ENCODE measurements around the gene CDH23.
A peak's percentile ranks its signal among the peaks of the same experiment; 100 is the strongest.

Gene CDH23

DNA sequence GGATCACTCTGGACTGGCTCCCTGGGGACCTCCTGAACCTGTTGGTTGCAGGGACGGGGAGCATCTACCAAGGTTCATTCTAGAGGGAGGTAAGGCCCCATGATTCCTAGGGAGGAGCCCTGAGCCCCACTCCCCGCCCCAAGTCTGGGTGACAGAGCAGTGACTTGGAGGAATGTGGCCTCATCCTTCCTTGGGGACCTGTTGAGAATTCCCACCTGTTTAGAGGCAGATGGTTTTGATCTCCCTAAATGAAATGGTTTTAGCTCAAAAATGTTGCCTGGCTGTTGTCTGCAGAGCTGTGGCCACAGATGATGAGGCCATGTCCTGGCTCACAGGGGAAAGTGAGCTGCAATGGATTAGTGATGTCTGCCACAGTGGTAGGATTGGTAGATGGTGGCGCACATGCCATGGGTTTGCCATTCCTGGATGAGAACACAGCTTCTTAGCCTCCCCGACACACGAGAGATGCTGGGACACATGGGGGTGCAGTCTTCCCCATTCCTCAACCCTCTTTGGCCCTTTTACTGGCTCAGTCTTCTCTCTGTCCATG lies 310.6 kb downstream of the CDH23 start:
- Mint-ChIP-seq H3K27me3 (peaks cover 1% of the 10 kb centered on the region), H3K9me3 (no peaks in the 10 kb centered on the region), H3K4me1 (peaks cover 18% of the 10 kb centered on the region), H3K27ac (peak overlapping the region; percentile 45), H3K4me3 (no peak overlapping the region), H3K36me3 (no peaks in the 10 kb centered on the region)
- no peak for DNase-seq (ENCODE audit: low spot score in 2 of 2)
- no peak for ATAC-seq (ENCODE audit: low read depth)

DNA sequence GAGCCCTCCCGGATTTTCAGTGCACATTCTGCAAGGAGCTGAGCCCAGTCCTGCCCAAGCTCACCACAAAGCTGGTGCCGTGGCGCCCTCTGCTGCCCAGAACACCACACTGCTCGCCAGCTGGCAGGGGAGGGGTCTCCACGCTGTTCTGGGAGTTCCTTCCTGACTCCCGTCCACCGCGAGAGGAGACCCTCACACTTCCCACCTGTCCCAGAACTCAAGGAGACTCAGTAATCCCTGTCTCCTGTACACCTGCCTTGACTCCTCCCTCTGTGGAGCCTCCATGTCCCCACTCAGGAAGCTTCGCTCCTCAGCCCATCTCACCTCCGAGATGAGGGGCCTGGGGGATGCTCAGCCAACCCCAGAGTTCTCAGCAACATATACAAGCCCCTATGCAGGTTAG lies 311.6 kb downstream of the CDH23 start:
- Mint-ChIP-seq H3K9me3 (no peaks in the 10 kb centered on the region), H3K27ac (no peak overlapping the region), H3K36me3 (no peaks in the 10 kb centered on the region), H3K4me1 (peaks cover 26% of the 10 kb centered on the region), H3K4me3 (no peak overlapping the region), H3K27me3 (no peaks in the 10 kb centered on the region)
- ATAC-seq (ENCODE audit: low read depth) = peak; percentile 78
- peak; percentile 54 to 76 for DNase-seq (ENCODE audit: low spot score in 2 of 2)

DNA sequence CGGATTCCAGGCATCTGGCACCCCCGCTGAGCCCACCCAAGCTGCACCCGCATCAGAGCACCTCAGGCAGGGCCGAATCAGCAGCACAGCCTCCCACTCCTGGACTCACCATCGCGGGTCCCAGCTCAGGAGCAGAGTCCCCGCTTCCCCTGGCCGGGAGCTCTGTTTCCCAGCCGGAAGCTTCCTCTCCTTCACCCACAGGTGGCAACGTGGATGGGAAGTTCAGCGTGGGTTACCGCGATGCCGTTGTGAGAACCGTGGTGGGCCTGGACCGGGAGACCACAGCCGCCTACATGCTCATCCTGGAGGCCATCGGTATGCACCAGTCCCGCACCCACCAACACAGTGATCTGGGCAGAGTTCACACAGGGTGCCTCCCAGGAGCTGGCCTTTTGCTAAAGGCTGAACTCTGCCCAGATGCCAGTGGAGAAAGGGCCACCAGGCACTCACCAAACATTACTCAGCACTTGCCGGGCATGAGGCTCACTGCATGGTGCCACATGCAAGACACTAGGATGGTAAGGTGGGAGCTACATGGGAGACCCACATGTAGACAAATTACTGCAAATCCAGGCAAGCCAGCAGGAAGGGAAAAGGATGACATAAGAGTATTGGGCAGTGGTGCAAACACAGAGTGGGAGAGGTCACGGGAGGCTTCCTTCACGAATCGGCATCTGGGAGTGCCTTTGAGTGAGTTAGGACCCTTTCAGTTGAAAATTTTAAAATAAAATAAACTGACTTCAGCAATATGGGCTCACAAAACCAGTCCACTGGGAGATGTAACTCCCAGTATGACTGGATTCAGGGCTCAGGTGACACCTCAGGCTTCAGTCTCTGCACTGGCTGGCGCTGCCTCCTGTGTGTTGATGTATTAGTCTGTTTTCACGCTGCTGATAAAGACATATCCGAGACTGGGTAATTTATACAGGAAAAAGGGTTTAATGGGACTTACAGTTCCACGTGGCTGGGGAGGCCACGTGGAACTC lies 312.5 kb downstream of the CDH23 start:
- no peak for ATAC-seq (ENCODE audit: low read depth)
- H3K27me3 Mint-ChIP-seq = no peaks in the 10 kb centered on the region
- H3K4me3 Mint-ChIP-seq = no peak overlapping the region
- H3K27ac Mint-ChIP-seq = peak overlapping the region; percentile 68
- peaks cover 35% of the 10 kb centered on the region for H3K4me1 Mint-ChIP-seq
- DNase-seq (ENCODE audit: low spot score in 2 of 2) = no peak
- no peaks in the 10 kb centered on the region for H3K36me3 Mint-ChIP-seq
- H3K9me3 Mint-ChIP-seq = no peaks in the 10 kb centered on the region

DNA sequence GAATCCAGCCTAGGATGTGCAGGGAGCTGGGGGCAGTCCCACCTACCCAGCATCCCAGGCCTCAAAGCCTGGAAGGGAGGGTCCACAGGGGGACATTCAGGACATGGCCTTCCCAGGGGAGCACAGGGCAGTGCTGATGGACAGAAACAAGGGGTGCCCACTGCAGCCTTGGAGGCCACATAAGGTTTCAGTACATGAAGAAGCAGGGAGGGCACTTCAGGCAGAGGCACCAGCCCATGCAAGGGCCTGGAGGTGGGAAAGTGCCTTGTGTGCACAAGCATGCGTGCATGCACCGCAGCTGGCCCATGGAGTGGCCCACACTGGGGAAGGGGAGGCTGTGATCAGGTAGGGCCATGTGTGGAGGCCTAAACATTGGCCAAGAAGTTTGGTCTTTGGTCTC lies 313.8 kb downstream of the CDH23 start:
- Mint-ChIP-seq H3K36me3 (no peaks in the 10 kb centered on the region), H3K9me3 (no peaks in the 10 kb centered on the region), H3K4me3 (no peak overlapping the region)

DNA sequence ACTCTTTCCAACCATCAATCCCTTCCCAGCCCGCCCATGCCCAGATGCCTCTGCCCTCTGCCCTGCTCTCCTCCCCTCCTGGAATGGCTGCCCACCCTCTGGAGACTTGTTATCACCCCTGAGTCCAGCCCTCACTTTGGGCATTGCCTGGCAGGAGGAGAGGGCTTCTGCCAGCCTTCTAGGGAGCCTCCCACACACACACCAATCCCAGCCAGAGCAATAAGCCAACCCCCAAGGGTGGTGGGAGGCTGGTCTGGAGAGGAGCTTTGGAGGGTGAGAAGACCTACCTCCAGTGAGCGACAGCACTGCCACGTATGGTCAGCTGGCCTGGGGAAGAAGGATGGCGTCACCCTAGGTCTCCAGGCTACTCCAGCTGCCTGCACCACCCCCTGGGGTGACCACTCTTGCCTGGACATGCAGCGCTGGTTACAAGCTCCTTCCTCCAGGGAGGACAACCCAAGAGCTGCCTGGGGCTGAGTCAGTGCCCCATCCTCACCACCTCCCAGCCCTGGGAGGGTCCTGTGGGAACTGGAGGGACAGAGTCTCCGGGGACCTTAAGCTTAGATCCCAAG lies 314.4 kb downstream of the CDH23 start:
- ATAC-seq (ENCODE audit: low read depth) (no peak), DNase-seq (ENCODE audit: low spot score in 2 of 2) (no peak)
- Mint-ChIP-seq H3K27me3 (no peaks in the 10 kb centered on the region), H3K4me1 (peaks cover 45% of the 10 kb centered on the region), H3K9me3 (no peaks in the 10 kb centered on the region), H3K4me3 (no peak overlapping the region), H3K27ac (no peak overlapping the region), H3K36me3 (no peaks in the 10 kb centered on the region)

More for the DNA sequence above, 313.8 kb downstream of the CDH23 start:
- peaks cover 42% of the 10 kb centered on the region for H3K4me1 Mint-ChIP-seq
- ATAC-seq (ENCODE audit: low read depth) (no peak), DNase-seq (ENCODE audit: low spot score in 2 of 2) (no peak)
- H3K27ac Mint-ChIP-seq = no peak overlapping the region
- no peaks in the 10 kb centered on the region for H3K27me3 Mint-ChIP-seq

DNA sequence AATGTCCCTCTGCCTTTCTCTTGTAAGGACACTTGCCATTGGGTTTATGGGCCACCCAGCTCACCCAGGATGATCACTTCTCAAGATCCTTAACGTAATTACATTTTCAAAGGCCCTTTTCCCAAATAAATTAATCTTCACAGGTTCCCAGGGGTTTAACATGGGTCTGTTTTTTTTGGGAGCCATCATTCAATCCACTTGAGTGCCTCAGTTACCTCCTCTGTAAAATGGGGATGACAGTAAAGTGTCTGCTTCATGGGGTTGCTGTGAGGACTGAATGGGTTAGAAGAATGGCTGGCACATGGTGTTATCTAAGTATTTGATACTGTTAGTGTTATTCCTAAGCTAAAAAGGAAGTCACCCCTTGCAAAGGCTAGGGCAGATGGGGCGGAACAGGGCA lies 315.4 kb downstream of the CDH23 start:
- H3K4me3 Mint-ChIP-seq = no peak overlapping the region
- H3K36me3 Mint-ChIP-seq = no peaks in the 10 kb centered on the region
- DNase-seq (ENCODE audit: low spot score in 2 of 2) (no peak), ATAC-seq (ENCODE audit: low read depth) (no peak)
- no peaks in the 10 kb centered on the region for H3K9me3 Mint-ChIP-seq
- H3K27ac Mint-ChIP-seq = no peak overlapping the region
- peaks cover 45% of the 10 kb centered on the region for H3K4me1 Mint-ChIP-seq
- no peaks in the 10 kb centered on the region for H3K27me3 Mint-ChIP-seq

DNA sequence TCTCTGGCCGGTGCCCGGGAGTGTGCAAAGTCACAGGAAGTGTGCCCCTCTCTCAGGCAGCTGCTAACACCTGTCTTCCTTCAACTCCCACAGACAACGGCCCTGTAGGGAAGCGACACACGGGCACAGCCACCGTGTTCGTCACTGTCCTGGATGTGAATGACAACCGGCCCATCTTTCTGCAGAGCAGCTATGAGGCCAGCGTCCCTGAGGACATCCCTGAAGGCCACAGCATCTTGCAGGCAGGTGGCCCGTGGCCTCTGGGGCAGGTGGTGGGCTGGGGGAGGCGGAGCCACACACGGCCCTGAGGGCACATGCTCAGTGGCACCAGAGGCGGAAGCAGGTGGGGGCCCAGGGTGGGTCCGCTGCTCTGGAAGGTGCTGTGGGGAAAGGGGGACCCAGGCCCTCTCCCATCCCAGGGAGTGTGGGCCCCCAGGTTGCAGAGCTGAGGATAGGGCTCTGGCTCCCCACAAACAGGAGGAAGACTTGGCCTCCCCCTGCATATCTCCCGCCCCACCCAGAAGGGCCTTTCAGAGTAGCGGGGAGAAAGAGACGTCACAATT lies 315.9 kb downstream of the CDH23 start:
- ATAC-seq (ENCODE audit: low read depth) (no peak), DNase-seq (ENCODE audit: low spot score in 2 of 2) (no peak)
- Mint-ChIP-seq H3K27me3 (no peaks in the 10 kb centered on the region), H3K27ac (no peak overlapping the region), H3K4me1 (peaks cover 43% of the 10 kb centered on the region), H3K4me3 (no peak overlapping the region), H3K36me3 (no peaks in the 10 kb centered on the region), H3K9me3 (no peaks in the 10 kb centered on the region)

DNA sequence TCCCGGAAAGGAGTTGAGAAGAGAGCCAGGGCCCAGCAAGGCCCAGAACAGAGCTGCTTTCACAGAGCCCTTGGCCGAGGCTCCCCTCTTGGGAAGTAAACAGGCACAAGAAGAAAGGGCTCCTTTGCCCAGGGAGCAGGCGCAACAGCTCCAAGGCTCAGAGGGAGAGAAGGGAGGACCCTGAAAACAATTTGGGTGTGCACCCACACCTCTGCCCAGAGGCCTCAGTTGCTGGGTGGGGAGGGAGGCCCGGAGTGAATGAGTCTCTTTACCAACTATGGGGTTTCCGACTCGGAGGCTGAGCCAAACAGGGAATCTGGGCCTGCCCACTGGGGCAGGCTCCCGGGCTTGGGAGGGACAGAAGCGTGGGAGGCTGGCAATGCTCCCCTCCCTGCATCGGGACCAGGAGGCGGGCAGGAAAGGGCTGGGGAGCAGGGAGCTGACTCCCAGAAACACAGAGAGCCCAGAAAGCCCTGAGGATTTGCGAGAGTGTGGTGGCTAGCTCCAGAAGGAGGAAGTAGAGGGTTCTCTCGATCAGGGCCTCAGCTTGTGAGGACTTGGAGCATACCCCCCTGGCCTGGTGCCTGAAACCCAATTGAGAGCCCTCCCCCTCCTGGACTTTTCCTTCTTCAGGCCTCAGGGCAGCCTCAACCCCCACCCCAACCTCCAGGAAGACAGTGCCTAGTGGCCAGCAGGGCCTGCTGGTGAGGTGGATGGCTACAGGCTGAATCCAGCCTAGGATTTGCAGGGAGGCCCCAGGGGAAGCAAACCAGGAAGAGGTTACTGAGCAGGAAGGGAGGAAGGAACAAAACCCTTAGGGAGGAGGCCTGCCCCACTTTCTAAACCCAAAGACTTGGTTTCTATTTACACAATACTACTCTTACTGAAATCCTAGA lies 316.7 kb downstream of the CDH23 start:
- no peak for DNase-seq (ENCODE audit: low spot score in 2 of 2)
- Mint-ChIP-seq H3K27ac (peak overlapping the region; percentile 75), H3K4me1 (peaks cover 39% of the 10 kb centered on the region), H3K27me3 (no peaks in the 10 kb centered on the region), H3K36me3 (no peaks in the 10 kb centered on the region), H3K9me3 (no peaks in the 10 kb centered on the region), H3K4me3 (peak overlapping the region; percentile 55)
- ATAC-seq (ENCODE audit: low read depth) = no peak

DNA sequence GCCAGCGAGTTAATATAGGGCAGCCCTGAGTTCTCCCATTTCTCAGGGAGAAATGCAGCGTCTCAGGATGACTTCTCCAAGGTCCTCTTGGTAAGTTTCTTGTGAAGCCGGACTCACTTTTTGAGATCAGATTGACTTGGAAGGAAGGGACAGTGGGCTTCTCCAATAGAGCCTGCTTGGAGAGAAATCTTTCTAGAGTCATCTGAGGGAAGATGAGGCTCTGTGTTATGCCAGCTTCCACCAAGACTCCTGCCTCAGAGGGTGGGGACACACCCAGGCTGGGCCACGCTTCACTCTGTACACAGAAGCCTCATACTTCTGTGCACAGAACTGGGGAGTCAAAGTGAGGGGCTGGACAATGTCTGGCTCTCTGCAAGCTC lies 317.3 kb downstream of the CDH23 start:
- H3K27me3 Mint-ChIP-seq = no peaks in the 10 kb centered on the region
- H3K27ac Mint-ChIP-seq = peak overlapping the region; percentile 75
- H3K4me3 Mint-ChIP-seq = peak overlapping the region; percentile 37
- peaks cover 37% of the 10 kb centered on the region for H3K4me1 Mint-ChIP-seq
- DNase-seq (ENCODE audit: low spot score in 2 of 2) (no peak), ATAC-seq (ENCODE audit: low read depth) (no peak)
- H3K36me3 Mint-ChIP-seq = no peaks in the 10 kb centered on the region
- no peaks in the 10 kb centered on the region for H3K9me3 Mint-ChIP-seq

DNA sequence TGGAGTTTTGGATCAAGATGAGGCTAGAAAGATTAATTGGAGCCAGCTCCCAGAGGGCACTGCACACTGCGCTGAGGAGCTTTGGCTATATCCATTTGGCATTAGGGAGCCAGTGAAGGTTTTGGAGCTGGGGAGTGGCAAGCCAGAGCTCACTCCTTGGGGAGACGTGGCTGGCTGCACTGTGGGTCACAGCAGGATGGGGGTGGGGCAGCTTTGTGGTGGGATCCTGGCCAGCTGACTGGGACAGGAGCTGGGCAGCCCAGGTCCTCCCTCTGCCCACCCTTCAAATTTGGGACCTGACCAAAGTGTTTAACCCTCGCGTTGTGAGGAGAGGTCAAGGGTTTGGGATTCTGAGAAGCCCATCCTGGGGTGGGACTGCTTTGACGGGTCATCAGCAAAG lies 317.9 kb downstream of the CDH23 start:
- ATAC-seq (ENCODE audit: low read depth) = no peak
- no peaks in the 10 kb centered on the region for H3K9me3 Mint-ChIP-seq
- peak overlapping the region; percentile 29 for H3K4me3 Mint-ChIP-seq
- H3K27me3 Mint-ChIP-seq = no peaks in the 10 kb centered on the region
- no peak for DNase-seq (ENCODE audit: low spot score in 2 of 2)
- peak overlapping the region; percentile 75 for H3K27ac Mint-ChIP-seq
- H3K4me1 Mint-ChIP-seq = peaks cover 34% of the 10 kb centered on the region
- H3K36me3 Mint-ChIP-seq = no peaks in the 10 kb centered on the region

DNA sequence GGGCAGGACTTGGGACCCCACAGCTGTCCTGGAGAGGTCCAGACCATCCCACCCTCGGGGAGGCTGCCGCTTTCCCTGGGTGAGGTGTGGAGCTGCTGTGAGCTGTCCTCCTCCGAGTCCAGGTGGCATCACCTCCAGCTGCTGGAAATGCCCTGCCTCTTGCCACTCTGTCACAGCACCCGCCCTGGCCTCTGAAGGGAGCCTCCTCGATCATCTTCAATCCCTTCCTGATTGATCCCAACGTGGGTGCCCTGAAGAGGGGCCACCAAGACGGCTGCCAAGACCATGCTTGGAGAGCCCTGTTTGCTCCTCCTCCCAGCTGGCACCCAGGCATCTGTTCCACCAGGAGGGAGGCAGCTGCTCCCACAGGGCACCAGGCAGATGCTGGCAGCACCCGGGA lies 318.3 kb downstream of the CDH23 start:
- no peak overlapping the region for H3K4me3 Mint-ChIP-seq
- ATAC-seq (ENCODE audit: low read depth) (no peak), DNase-seq (ENCODE audit: low spot score in 2 of 2) (no peak)
- no peaks in the 10 kb centered on the region for H3K36me3 Mint-ChIP-seq
- peaks cover 30% of the 10 kb centered on the region for H3K4me1 Mint-ChIP-seq
- no peaks in the 10 kb centered on the region for H3K27me3 Mint-ChIP-seq
- peak overlapping the region; percentile 24 for H3K27ac Mint-ChIP-seq
- no peaks in the 10 kb centered on the region for H3K9me3 Mint-ChIP-seq

DNA sequence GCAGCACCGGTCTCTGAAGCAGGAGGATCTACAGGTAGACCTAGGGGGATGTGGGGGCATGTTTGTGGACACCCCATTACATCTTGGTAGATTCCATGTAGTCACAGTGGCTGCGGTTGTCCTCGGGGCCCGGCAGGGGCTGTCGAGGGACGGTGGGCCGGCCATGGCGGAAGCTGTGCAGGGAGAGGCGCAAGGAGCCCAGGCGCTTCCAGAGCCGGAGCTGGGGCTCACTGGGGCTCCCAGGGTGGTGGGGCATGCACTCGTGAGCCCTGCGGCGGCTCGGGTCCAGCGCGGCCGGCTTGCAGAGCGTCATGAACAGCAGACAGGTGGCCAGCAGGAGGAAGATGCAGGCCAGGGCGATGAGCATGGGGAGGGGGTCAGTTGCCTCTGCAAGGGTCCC lies 319.1 kb downstream of the CDH23 start:
- H3K9me3 Mint-ChIP-seq = no peaks in the 10 kb centered on the region
- H3K4me3 Mint-ChIP-seq = no peak overlapping the region
- H3K36me3 Mint-ChIP-seq = no peaks in the 10 kb centered on the region
- no peak for DNase-seq (ENCODE audit: low spot score in 2 of 2)
- peaks cover 29% of the 10 kb centered on the region for H3K4me1 Mint-ChIP-seq
- no peak for ATAC-seq (ENCODE audit: low read depth)
- H3K27ac Mint-ChIP-seq = no peak overlapping the region
- H3K27me3 Mint-ChIP-seq = no peaks in the 10 kb centered on the region

DNA sequence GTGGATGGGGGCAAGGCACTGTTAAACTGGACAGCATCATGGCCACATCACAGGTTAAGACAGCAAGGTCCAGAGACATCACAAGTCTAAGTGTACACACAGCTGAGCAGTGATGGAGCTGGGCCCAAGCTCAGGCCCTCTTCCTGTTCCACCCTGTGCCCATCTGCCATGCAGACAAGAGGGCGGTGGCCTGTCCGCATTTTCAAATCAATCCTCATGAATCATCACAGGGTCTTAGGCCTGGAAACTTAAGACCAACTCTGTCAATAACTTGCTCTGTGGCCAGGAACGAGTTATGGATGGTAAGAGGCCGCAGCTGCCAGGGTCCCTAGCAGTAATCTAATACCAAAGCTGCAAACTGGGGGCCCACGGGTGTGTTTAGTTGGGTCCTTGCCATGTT lies 319.7 kb downstream of the CDH23 start:
- H3K36me3 Mint-ChIP-seq = no peaks in the 10 kb centered on the region
- peaks cover 29% of the 10 kb centered on the region for H3K4me1 Mint-ChIP-seq
- H3K9me3 Mint-ChIP-seq = no peaks in the 10 kb centered on the region
- H3K27me3 Mint-ChIP-seq = no peaks in the 10 kb centered on the region
- no peak overlapping the region for H3K4me3 Mint-ChIP-seq
- ATAC-seq (ENCODE audit: low read depth) (no peak), DNase-seq (ENCODE audit: low spot score in 2 of 2) (no peak)
- no peak overlapping the region for H3K27ac Mint-ChIP-seq
